GM10266 (cell line): ENCODE data around the gene SERINC2.
A peak's percentile ranks its signal among the peaks of the same experiment; 100 is the strongest.

ENCODE experiments used
- DNase-seq: peaks from one replicate; pipeline ENCODE4 v3.0.0; 2012; ENCODE audit errors: extremely low spot score
- CTCF ChIP-seq: IDR thresholded peaks from 2 replicates; pipeline ENCODE4 v1.5.1; 2012; ENCODE audit warnings: mild to moderate bottlenecking, low read depth; ENCODE audit not compliant: control insufficient read depth, insufficient read depth; ENCODE audit errors: missing control alignments

SERINC2 gene

GRCh38 chr1:31407029-31407626, 5.9 kb upstream of the SERINC2 start:
- no peak for TF ChIP-seq CTCF
- no peak for DNase-seq

DNA sequence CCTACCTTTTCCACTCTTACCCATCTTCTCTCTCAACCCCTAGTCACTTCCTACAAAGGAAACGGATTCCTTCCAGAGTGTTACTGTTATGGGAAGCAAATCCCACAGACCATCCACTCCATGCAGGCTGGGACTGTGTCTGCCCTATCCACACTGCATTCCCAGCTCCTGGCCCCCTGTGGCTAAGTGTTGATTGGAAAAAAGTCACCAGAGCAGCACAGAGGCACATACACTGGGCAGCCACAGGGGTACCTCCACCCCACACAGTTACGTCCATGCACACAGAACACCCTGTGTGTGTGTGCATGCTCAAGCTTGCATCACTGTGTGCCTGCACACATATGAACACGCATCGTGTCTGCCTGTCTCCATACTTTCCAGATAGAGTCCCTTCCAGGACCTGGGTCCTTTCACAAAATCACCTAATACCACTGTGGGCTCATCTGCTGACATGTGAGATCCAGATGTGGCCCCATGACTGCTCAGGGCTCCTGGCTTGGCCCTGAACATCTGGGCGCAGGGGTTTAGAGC, 4.2 kb upstream of the SERINC2 start:
- TF ChIP-seq CTCF: no peak
- no peak for DNase-seq

DNA sequence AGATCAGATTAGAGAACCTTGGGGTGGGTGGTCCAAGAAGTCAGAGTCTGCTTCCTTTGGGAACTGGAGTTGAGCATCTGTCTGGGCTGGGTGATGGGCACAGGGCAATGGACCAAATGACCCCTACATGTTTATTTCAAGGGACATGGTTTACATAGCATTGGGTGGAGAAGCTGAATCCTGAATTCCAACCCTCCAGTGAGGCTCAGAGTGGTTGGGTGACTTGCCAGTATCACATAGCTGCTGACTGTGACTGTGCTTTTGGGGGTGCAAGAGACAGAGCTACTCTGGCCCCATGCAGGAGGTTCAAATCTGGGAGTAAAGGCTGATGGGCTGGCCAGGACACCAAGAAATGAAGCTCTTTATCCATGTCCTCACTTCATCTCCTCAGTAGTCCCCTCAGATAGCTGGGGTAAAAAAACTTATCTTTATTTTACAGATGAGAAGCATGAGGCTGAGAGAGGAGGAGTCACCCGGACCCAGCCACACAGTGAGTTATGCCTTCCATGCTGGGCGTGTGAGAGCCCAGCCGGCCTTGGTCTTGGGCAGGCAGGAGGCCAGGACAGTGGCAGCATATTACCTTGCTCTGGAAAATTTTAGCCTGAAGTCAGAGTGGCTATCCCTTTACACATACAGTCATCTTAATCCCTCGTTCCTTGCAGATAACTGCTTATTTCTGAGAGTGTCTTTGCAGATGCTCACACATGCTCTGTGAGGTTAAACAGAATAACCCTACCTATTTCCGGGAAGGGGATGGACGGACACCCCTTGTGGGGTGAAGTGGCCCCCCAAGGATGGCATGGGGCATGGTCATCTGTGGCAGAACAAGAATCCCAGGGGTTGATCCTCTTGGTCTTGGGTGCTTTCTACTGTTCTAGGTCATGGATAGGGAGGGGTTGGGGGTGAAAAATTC, 2.8 kb upstream of the SERINC2 start:
- no peak for TF ChIP-seq CTCF
- DNase-seq: no peak

- DNase-seq: no peak
Measured at GRCh38 chr1:31410871-31411270, 2.1 kb upstream of the SERINC2 start.

DNA sequence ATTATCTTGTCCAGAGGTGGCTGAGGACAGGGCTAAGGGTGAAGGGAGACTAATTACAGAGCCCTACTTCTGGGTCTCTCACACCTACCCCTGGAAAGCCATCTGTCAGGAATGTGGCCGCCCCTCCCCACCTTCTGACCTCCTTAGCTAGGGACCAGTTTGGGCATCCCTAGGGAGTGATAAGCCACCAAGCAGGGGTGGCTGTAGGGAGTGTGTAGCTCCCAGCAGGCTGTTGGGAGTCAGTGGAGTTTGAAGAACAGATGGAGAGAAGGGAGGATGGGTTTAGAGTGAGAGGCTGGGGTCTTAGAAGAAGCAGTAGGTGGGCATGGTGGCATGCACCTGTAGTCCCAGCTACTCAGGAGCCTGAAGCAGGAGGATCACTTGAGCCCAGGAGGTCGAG, 808 bp upstream of the SERINC2 start:
- no peak for TF ChIP-seq CTCF
- no peak for DNase-seq

More at GRCh38 chr1:31410871-31411270, 2.1 kb upstream of the SERINC2 start:
- no peak for TF ChIP-seq CTCF

DNA sequence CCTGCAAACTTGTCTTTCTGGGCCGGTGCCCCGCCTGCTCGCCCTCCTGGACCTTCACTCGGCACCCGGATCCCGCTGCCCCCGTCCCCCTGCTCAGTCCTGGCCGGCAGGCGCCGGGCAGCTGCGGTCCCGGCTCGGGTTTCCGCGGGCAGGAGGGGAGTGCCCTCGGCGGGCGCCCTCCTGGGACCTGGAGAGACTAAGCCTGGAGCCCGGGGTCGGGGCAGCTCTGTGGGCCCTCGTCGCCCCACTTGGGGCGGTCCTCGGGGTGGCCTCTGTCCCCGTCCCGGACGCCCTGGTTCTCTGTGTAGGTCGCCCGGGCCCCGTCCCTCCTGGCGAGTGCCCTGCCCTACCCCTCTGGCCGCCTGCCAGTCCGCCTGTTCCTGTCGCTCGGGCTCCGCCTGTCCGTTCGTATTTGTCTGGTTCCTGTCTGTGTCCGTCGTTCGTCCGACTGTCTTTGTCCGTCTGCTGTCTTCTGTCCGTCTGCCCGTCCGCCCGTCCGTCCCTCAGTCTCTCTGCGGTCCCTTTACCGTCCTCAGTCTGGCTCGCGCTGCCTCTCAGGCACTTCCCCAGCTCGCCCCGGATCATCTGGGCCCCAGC, 490 bp downstream of the SERINC2 start:
- peak; percentile 49 for DNase-seq
- no peak for TF ChIP-seq CTCF
